Measurements from ENCODE around the gene HAUS2.
"Not testable (repeated sequence)": the region's sequence is repeated elsewhere in the genome, so short reads cannot be mapped to it uniquely, and the experiment has no call there.

Gene HAUS2

GRCh38 chr15:42594095-42594494 lies 45.5 kb downstream of the HAUS2 start:
- no peak for TF ChIP-seq CTCF (IDR thresholded peaks at IDR 0.05; ENCODE audit: low read length)
- no peak for TF ChIP-seq EZH2 (optimal IDR thresholded peaks at IDR 0.05; ENCODE audit: low read depth, low read length)
- no peak for TF ChIP-seq EZH2phosphoT487 (IDR thresholded peaks at IDR 0.05; ENCODE audit: low read length)

DNA sequence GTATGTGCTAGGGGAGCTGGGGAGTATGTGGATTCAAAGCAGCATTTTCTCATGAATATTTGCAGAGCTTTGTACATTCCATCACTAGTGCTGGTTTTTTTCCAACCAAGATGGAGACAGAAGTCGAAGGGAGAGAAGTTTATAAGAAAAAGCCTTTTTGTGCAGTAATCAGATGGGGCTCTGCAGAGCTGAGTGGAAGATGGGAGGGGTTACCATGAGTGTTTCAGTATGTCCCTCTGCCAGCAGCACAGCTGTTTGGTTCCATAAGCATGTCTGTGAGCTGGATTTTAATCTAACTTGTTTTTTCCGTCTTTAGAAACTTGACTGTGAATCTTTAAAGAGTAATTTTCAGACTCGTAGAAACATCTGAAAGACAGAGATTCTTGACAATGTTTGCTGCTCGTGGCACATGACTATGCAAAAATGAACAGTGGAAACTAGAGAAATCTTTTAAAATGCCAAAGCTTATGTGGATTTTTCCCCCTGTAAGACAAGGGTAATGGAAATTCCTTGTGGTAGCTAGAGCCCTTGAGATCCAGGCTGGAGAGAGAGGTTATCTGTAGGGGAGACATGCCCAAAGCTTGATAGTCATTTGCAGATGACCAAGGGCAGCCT lies 47.1 kb downstream of the HAUS2 start:
- no peak for DNase-seq
- peaks cover 54% of the 10 kb centered on the region for H3K79me2 ChIP-seq (ENCODE audit: low read length)
- no peak overlapping the region for H2AFZ ChIP-seq (ENCODE audit: low read length)
- H4K20me1 ChIP-seq (ENCODE audit: insufficient read depth, low read length): no peaks in the 10 kb centered on the region
- no peaks in the 10 kb centered on the region for H3F3A ChIP-seq (ENCODE audit: insufficient read depth, low read length)
- H3K9me3 ChIP-seq (replicated peaks; ENCODE audit: insufficient read depth, low read length): no peaks in the 10 kb centered on the region
- no peak overlapping the region for H3K9ac ChIP-seq (ENCODE audit: low read length)
- no peaks in the 10 kb centered on the region for H3K27me3 ChIP-seq (replicated peaks; ENCODE audit: insufficient read depth, low read length)
- no peaks in the 10 kb centered on the region for H3K4me1 ChIP-seq (ENCODE audit: low read length)
- no peaks in the 10 kb centered on the region; the same call in 1 of the 2 replicates for H3K36me3 ChIP-seq (replicated peaks; ENCODE audit: insufficient read depth, low read length)
- no peak overlapping the region for H3K4me2 ChIP-seq (ENCODE audit: low read depth, low read length)
- H3K9me2 ChIP-seq (replicated peaks; ENCODE audit: insufficient read depth, low read length): no peaks in the 10 kb centered on the region
- no peak overlapping the region; the same call in 1 of the 2 replicates for H3K27ac ChIP-seq (ENCODE audit: low read length)
- TF ChIP-seq EZH2 (optimal IDR thresholded peaks at IDR 0.05; ENCODE audit: low read depth, low read length) (no peak), EZH2phosphoT487 (IDR thresholded peaks at IDR 0.05; ENCODE audit: low read length) (no peak), CTCF (IDR thresholded peaks at IDR 0.05; ENCODE audit: low read length) (no peak)
- H3K4me3 ChIP-seq (ENCODE audit: low read length): no peak overlapping the region

More at GRCh38 chr15:42594095-42594494, 45.5 kb downstream of the HAUS2 start:
- peaks cover 44% of the 10 kb centered on the region for H3K79me2 ChIP-seq (ENCODE audit: low read length)
- H4K20me1 ChIP-seq (ENCODE audit: insufficient read depth, low read length): no peaks in the 10 kb centered on the region
- H3K9me2 ChIP-seq (replicated peaks; ENCODE audit: insufficient read depth, low read length): no peaks in the 10 kb centered on the region
- no peak overlapping the region for H3K4me3 ChIP-seq (ENCODE audit: low read length)
- no peaks in the 10 kb centered on the region for H3K4me1 ChIP-seq (ENCODE audit: low read length)
- no peak overlapping the region for H2AFZ ChIP-seq (ENCODE audit: low read length)
- no peaks in the 10 kb centered on the region; the same call in 1 of the 2 replicates for H3K36me3 ChIP-seq (replicated peaks; ENCODE audit: insufficient read depth, low read length)
- no peaks in the 10 kb centered on the region for H3K27me3 ChIP-seq (replicated peaks; ENCODE audit: insufficient read depth, low read length)
- H3K27ac ChIP-seq (ENCODE audit: low read length): no peak overlapping the region
- DNase-seq: no peak
- no peaks in the 10 kb centered on the region for H3K9me3 ChIP-seq (replicated peaks; ENCODE audit: insufficient read depth, low read length)
- H3F3A ChIP-seq (ENCODE audit: insufficient read depth, low read length): no peaks in the 10 kb centered on the region
- H3K4me2 ChIP-seq (ENCODE audit: low read depth, low read length): no peak overlapping the region
- no peak overlapping the region for H3K9ac ChIP-seq (ENCODE audit: low read length)

- H3K4me3 ChIP-seq (ENCODE audit: low read length); DNase-seq; H3K36me3 ChIP-seq (replicated peaks; ENCODE audit: insufficient read depth, low read length); H4K20me1 ChIP-seq (ENCODE audit: insufficient read depth, low read length); H3K27ac ChIP-seq (ENCODE audit: low read length); H2AFZ ChIP-seq (ENCODE audit: low read length); H3K9me2 ChIP-seq (replicated peaks; ENCODE audit: insufficient read depth, low read length); H3K4me2 ChIP-seq (ENCODE audit: low read depth, low read length); H3K9me3 ChIP-seq (replicated peaks; ENCODE audit: insufficient read depth, low read length); H3K27me3 ChIP-seq (replicated peaks; ENCODE audit: insufficient read depth, low read length); H3K9ac ChIP-seq (ENCODE audit: low read length): not testable (repeated sequence)
- H3K79me2 ChIP-seq (ENCODE audit: low read length): peaks cover 56% of the 10 kb centered on the region
- peaks cover 42% of the 10 kb centered on the region for H3K4me1 ChIP-seq (ENCODE audit: low read length)
- peaks cover 30% of the 10 kb centered on the region for H3F3A ChIP-seq (ENCODE audit: insufficient read depth, low read length)
Measured at GRCh38 chr15:42601316-42601715, 52.7 kb downstream of the HAUS2 start.

DNA sequence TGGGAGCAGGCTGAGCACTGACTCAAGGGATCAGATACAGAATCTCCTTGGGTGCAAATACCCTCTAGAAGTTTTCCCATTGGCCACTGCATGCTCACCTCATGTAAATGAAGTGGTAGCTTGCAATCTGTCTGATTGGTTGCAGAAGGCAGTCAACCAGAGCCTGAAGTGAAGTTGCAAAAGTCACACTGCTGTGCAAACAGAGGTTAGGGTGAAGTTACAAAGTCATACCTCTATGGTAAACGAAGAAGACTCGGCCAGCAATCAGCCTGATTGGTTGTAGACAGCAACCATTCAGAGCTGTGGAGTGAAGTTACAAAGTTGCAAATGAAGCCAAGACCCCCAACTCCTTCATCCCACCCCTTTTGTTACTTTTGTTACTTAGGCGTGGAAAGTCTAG lies 53.9 kb downstream of the HAUS2 start:
- Histone ChIP-seq H3F3A (ENCODE audit: insufficient read depth, low read length) (peaks cover 33% of the 10 kb centered on the region), H4K20me1 (ENCODE audit: insufficient read depth, low read length) (no peaks in the 10 kb centered on the region), H3K27ac (ENCODE audit: low read length) (peak overlapping the region; percentile 95; the same call in 1 of the 2 replicates), H3K9me3 (replicated peaks; ENCODE audit: insufficient read depth, low read length) (no peaks in the 10 kb centered on the region), H3K4me3 (ENCODE audit: low read length) (no peak overlapping the region), H3K27me3 (replicated peaks; ENCODE audit: insufficient read depth, low read length) (no peaks in the 10 kb centered on the region), H3K4me2 (ENCODE audit: low read depth, low read length) (0 out of 2 replicates have a peak overlapping the region, but pooled peaks have one; percentile 3), H3K4me1 (ENCODE audit: low read length) (peaks cover 52% of the 10 kb centered on the region), H3K9ac (ENCODE audit: low read length) (no peak overlapping the region), H3K36me3 (replicated peaks; ENCODE audit: insufficient read depth, low read length) (no peaks in the 10 kb centered on the region), H2AFZ (ENCODE audit: low read length) (no peak overlapping the region), H3K79me2 (ENCODE audit: low read length) (peaks cover 51% of the 10 kb centered on the region), H3K9me2 (replicated peaks; ENCODE audit: insufficient read depth, low read length) (no peaks in the 10 kb centered on the region)
- no peak for TF ChIP-seq CTCF (IDR thresholded peaks at IDR 0.05; ENCODE audit: low read length)
- TF ChIP-seq EZH2 (optimal IDR thresholded peaks at IDR 0.05; ENCODE audit: low read depth, low read length): no peak
- TF ChIP-seq EZH2phosphoT487 (IDR thresholded peaks at IDR 0.05; ENCODE audit: low read length): no peak
- DNase-seq: no peak

All from MM.1S (cell line).